IPS DF 4.7 (cell line): Measurements from ENCODE around the gene APOO.

Source experiments
- DNase-seq: peaks from one replicate; pipeline ENCODE4 v3.0.0-alpha.2; 2013; ENCODE audit warnings: low spot score; ENCODE audit errors: extremely low read depth

Gene APOO

GRCh38 chrX:23907498-23908218, at the start of gene APOO, which contains the start of gene CXorf58:
TSS of gene APOO (minus strand) at chrX:23907938. CDS start at chrX:23907702, 236 bp downstream.
TSS of gene CXorf58 (plus strand) at chrX:23908006. CDS start at chrX:23910303, 2,297 bp downstream.
- no peak for DNase-seq

DNA sequence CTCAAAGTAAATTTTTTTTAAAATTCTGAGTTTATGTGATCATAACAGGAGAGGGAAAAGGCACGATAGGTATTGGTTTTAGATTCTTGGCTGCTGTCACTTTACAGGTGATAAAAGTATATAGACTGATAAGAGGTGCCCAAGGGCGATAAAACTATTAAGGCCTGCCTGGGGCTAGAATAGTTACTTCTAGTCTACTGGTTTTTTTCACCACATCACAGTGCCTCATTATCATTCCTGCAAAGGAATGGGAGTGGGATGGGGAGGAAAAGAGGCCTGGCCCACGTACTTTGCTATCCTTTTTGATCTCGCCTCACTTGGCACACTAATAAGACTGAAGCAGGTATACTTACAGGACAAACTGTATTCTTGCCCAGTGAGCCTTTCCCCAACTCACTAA, 46.7 kb upstream of the APOO start:
- DNase-seq = no peak

GRCh38 chrX:23953908-23954269, 46.2 kb upstream of the APOO start:
- DNase-seq = no peak

DNA sequence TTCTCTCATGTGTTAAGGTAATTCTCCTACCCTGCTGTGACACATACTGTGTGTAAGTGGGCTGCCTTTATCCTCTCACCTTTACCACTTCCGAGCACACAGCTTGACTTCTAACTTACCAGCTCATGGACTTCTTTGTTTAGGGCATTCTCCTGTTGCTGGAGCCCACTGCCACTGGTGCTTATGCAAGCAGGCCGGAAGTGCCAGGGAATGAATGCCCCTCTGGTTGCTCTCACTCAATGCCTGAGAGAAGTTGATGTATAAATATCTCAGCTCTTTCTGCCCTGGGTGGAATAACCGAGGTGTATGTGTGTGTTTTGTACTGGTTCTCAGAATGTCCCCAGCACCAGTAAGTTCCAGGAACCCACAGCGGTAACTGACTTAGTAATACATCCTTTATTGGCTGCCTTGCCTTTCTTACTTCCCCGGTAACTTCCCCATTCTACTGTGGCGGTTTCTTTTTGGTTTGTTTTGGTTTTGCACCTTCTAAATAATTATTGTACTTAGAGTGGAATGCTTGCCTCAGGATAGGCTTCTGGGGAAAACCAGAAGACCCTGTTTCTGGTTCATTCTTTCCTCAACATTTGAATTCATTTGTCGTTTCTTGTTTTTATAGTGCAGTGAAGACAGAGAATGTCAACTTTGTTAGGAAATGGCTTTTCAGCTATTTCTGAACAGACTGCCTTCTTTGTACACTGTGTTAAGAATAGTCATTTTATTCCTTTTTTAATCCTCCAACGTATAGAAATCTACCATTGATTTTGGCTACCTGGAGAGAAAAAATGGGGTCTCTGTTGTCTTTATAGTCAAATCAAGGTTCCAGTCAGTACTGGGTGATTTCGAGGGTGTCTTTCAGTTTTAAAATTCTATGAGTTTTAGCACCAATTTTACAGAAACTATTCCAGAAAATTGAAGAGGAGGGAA, 45.5 kb upstream of the APOO start:
- DNase-seq = peak; percentile 33

DNA sequence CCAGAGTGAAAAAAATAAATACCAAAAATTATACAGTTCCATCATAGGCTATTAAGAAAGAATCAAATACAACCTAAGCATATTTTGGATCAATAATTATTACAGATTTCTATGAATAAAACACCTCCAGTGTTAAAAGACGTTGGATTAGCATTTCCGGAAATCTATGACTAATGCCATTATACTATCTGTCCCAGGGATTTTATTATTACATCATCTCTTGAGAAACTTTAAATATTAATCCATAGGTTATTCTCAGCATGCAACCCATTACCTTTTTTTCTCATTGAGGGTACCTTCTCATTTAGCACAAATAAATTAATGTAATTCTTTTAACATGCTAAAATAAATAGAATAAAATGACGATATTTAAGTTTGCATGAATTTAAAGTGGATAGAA, 44.7 kb upstream of the APOO start:
- no peak for DNase-seq

DNA sequence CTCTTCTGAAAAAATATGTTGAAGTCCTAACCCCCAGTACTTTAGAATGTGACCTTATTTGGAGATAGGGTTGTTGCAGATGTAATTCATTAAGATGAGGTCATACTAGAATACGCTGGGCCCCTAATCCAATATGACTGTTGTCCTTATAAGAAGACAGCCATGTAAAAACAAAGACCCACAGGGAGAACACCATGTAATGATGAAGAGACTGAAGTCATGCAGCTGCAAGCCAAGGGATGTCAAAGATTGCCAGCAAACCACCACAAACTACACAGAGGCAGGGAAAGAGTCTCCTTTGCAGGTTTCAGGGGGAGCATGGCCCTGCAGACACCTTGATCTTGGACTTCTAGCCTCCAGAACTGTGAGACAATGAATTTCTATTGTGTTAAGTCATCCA, 37.5 kb upstream of the APOO start:
- no peak for DNase-seq

- DNase-seq = no peak
These were observed 36.5 kb upstream of the APOO start for GRCh38 chrX:23944234-23944633.

DNA sequence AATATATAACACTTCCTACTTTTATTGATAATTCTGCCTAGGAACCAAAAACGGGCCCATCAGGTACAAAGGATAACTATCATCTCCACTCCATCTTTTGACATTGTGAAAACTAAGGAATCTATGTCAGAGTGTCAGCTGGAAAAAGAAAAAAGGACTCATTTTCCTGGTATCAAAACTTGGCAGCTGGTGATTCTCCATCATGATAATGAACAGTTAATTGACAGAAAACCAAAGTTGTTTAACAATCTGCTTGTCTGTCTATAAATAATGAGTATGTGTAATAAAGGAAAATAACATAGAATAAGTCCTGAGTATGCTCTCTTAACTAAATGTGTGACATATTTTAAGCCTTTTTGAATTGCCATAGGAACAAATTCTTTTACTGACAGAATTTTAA, 31.5 kb upstream of the APOO start:
- DNase-seq = no peak

- DNase-seq = no peak
These were observed 31.0 kb upstream of the APOO start for GRCh38 chrX:23938690-23939089.

GRCh38 chrX:23937100-23937499, 29.4 kb upstream of the APOO start:
- no peak for DNase-seq

- DNase-seq = no peak
These were observed 28.4 kb upstream of the APOO start for GRCh38 chrX:23936180-23936579.

DNA sequence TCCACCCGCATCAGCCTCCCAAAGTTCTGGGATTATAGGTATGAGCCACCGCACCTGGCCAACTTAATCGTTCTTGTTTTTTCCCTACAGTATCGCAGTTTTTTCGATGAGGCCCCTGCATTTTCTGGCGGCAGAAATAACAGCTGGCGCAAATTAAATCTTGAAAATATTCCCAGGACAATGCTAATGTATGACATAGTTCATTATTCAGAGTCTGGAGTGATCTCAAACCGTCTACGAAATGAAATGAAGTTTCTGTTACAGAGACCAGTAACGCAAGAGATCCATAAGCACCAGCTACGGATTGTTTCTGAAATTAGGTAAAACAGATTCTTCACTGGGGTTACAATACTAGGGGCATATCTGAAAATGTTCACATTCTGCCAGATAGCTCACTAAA, 27.4 kb upstream of the APOO start:
- DNase-seq = no peak

DNA sequence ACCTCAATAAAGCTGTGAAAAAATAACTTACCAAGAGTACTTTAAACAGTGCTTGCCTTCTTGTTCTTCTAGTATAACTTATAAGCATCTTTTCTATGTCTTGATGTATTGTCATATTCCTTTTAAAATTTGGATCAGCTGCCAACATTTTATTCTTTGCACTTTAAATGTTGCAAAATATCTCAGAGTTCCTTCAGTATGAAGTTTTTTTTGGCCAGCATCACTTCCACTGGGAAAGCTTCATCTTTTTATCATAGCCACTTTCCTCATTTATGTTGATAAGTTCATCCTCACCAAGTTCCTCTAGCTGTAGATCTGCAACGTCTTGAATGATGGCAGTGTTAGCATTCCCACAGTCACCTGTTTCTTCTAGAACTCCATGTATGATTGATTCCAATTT, 24.3 kb upstream of the APOO start:
- no peak for DNase-seq

- no peak for DNase-seq
These were observed 23.3 kb upstream of the APOO start for GRCh38 chrX:23930894-23931604.

DNA sequence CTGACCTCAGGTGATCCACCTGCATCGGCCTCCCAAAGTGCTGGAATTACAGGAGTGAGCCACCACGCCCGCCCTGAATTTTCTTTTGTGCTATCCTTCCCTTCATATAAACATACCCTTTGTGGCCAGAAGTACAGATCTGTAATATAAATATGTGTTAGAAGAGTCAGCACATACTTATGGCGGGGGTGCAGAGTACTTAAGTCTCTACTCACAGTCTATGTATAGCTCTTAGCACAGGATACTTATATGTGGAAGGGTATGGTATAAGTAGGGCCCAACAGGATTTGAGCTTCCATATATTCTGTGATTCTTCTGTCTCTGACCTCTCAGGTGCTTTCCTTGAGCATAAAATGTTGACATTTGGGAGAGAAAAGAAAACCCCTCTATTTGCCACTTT, 18.3 kb upstream of the APOO start:
- DNase-seq = no peak

GRCh38 chrX:23919706-23920320, 12.1 kb upstream of the APOO start:
- DNase-seq = no peak

DNA sequence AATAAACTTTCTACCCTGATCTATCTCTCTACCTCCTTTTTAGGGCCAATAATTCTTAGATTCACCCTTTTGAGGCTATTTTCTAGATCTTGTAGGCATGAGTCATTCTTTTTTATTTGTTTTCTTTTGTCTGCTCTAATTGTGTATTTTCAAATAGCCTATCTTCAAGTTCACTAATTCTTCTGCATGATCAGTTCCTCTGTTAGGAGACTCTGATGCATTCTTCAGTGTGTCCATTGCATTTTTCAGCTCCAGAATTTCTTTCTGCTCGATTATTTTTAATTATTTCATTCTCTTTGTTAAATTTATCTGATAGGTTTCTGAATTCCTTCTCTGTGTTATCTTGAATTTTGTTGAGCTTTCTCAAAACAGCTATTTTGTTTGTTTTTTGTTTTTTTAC, 11.4 kb upstream of the APOO start:
- DNase-seq = no peak

GRCh38 chrX:23911126-23911835, 3.5 kb upstream of the APOO start:
- DNase-seq = no peak

DNA sequence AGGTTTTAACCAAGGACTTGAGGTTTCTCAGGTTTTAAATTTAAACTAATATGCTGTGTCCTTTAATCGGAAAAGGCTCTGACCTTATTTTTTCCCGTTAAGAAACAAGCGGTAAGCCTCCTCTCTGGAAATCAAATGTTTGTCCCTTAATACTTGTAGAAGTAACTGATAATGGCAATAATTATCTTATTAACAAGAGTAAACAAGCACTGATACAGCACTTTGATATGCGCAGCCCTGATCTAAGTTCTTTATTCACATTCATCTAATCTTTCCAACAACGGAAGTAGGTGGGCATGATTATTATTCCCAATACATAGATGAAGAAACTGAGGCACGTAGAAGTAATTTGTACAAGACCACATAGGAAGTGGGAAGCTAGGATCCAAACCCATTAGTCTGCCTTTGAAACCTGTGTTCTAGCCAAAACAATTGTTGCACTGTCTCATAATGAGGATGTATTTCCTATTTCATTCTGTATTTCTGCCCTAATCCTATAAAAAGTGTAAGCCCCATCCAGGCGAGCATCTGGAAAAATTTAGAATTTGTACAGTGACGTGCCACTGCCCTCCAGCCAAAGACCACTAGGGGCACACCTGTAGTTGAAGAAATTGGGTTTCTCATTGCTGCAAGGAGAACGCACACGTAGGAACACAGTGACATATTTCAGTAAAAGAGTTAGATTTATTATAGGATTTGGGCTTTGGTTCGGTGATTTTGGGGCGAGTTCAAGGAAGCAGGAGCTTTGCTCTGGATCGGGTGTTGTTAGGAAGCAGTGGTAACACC, 674 bp upstream of the APOO start:
- DNase-seq = no peak

DNA sequence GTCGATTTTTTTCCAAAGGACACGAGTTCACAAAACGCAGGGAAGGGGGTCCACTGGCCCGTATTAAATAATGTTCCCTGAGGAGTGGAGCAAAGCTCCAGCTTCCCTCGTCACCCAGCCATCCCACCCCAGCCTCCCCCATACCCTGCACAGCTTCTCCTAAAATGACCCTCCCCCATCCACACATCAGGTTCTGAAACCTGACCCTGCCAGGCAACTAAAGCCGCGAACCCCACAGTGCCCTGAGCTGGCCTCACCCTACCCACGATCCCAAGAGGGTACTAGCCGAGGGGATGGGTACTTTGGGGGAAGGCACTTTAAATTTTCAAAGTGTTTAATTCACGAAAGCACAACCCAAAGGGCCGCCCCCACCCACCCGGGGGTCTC, 634 bp downstream of the APOO start:
- DNase-seq = no peak
